GM19455 (cell line): ENCODE data around the gene KRT33B.
"Not testable (repeated sequence)": the region's sequence is repeated elsewhere in the genome, so short reads cannot be mapped to it uniquely, and the experiment has no call there.

Experiments
- ATAC-seq: cut with Tn5 transposase; IDR thresholded peaks from one replicate; pipeline ENCODE4 v1.9.1; 2021; ENCODE audit not compliant: unreplicated experiment

The KRT33B gene

GRCh38 chr17:41394254-41394996 lies 24.8 kb upstream of the KRT33B start:
- ATAC-seq, result no peak

GRCh38 chr17:41393826-41394225 lies 24.2 kb upstream of the KRT33B start:
- no peak for ATAC-seq

GRCh38 chr17:41393294-41393693 lies 23.7 kb upstream of the KRT33B start:
- ATAC-seq, result no peak

- ATAC-seq, result no peak
These were observed 22.7 kb upstream of the KRT33B start for GRCh38 chr17:41392278-41392677.

- no peak for ATAC-seq
These were observed 21.9 kb upstream of the KRT33B start for GRCh38 chr17:41391535-41391934.

GRCh38 chr17:41390411-41390938 lies 20.9 kb upstream of the KRT33B start:
- ATAC-seq, result no peak

GRCh38 chr17:41387670-41388069 lies 18.1 kb upstream of the KRT33B start:
- ATAC-seq, result no peak

- ATAC-seq, result no peak
These were observed 16.6 kb upstream of the KRT33B start for GRCh38 chr17:41386227-41386626.

GRCh38 chr17:41383690-41384089 lies 14.1 kb upstream of the KRT33B start:
- ATAC-seq, result no peak

GRCh38 chr17:41382394-41382793 lies 12.8 kb upstream of the KRT33B start:
- ATAC-seq, result no peak

GRCh38 chr17:41381943-41382342 lies 12.3 kb upstream of the KRT33B start, which contains the start of gene KRT34:
TSS of gene KRT34 (minus strand) at chr17:41382306. CDS start at chr17:41382246, 60 bp downstream.
- not testable (repeated sequence) for ATAC-seq

GRCh38 chr17:41380091-41380490 lies 10.5 kb upstream of the KRT33B start:
- not testable (repeated sequence) for ATAC-seq

GRCh38 chr17:41377546-41377945 lies 7.9 kb upstream of the KRT33B start:
- ATAC-seq, result no peak

- ATAC-seq, result no peak
These were observed 590 bp downstream of the KRT33B start for GRCh38 chr17:41369023-41369422.

- no peak for ATAC-seq
These were observed 2.1 kb downstream of the KRT33B start for GRCh38 chr17:41367426-41368075.

GRCh38 chr17:41366070-41366469 lies 3.5 kb downstream of the KRT33B start:
- no peak for ATAC-seq

GRCh38 chr17:41363881-41364280 lies 5.7 kb downstream of the KRT33B start:
- no peak for ATAC-seq

- ATAC-seq, result no peak
These were observed 9.2 kb downstream of the KRT33B start for GRCh38 chr17:41360296-41360995.

- ATAC-seq, result no peak
These were observed 15.1 kb downstream of the KRT33B start for GRCh38 chr17:41354536-41354935.

GRCh38 chr17:41352597-41353366 lies 16.8 kb downstream of the KRT33B start:
- ATAC-seq, result no peak

GRCh38 chr17:41351177-41351576 lies 18.4 kb downstream of the KRT33B start:
- ATAC-seq, result no peak
